ENCODE measurements around the gene VDAC1. TPM values are rescaled to one million over a fixed set of nuclear protein-coding genes. Genes with fewer than 3 reads are reported as not detected.

Gene VDAC1
- total and polyA plus RNA-seq, 9 donors: 41.1 to 171 (median 89.9) TPM

- intact Hi-C loops (cut with DNase I): loop anchor here in 1 of 4 donors (10.0 kb wide), 1 partner anchor 86 kb away; no protein-coding TSS in a partner anchor
- H3K36me3 ChIP-seq: no peaks in the 10 kb centered on the region
- no peak overlapping the region for H3K27ac ChIP-seq
Observed at GRCh38 chr5:133970325-133970909, 34.4 kb downstream of the VDAC1 start.

GRCh38 chr5:133969654-133970324 lies 35.0 kb downstream of the VDAC1 start:
- Histone ChIP-seq H3K9me3 (no peaks in the 10 kb centered on the region), H3K4me1 (ENCODE audit: insufficient read depth) (peaks cover 2% of the 10 kb centered on the region), H3K36me3 (no peaks in the 10 kb centered on the region), H3K27ac (no peak overlapping the region), H3K4me3 (no peak overlapping the region), H3K27me3 (no peaks in the 10 kb centered on the region)
- WGBS, 3 donors: 76 to 84% (median 83%) methylated on average over 7 of the region's 7 CpGs
- intact Hi-C loops (cut with DNase I): loop anchor here in 1 of 4 donors (2.0 to 10.0 kb wide), 2 partner anchors 35 to 85 kb away; partner anchors contain the start of gene VDAC1
- DNase-seq: no peak
- TF ChIP-seq, protein P1, sequence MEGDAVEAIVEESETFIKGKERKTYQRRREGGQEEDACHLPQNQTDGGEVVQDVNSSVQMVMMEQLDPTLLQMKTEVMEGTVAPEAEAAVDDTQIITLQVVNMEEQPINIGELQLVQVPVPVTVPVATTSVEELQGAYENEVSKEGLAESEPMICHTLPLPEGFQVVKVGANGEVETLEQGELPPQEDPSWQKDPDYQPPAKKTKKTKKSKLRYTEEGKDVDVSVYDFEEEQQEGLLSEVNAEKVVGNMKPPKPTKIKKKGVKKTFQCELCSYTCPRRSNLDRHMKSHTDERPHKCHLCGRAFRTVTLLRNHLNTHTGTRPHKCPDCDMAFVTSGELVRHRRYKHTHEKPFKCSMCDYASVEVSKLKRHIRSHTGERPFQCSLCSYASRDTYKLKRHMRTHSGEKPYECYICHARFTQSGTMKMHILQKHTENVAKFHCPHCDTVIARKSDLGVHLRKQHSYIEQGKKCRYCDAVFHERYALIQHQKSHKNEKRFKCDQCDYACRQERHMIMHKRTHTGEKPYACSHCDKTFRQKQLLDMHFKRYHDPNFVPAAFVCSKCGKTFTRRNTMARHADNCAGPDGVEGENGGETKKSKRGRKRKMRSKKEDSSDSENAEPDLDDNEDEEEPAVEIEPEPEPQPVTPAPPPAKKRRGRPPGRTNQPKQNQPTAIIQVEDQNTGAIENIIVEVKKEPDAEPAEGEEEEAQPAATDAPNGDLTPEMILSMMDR (IDR thresholded peaks at IDR 0.05): no peak
- TF ChIP-seq EP300 (IDR thresholded peaks at IDR 0.05) (no peak), POLR2A (IDR thresholded peaks at IDR 0.05) (no peak)

More at GRCh38 chr5:133970325-133970909, 34.4 kb downstream of the VDAC1 start:
- Histone ChIP-seq H3K4me3 (no peak overlapping the region), H3K4me1 (ENCODE audit: insufficient read depth) (peaks cover 2% of the 10 kb centered on the region), H3K9me3 (no peaks in the 10 kb centered on the region), H3K27me3 (no peaks in the 10 kb centered on the region)
- TF ChIP-seq POLR2A (IDR thresholded peaks at IDR 0.05) (no peak), EP300 (IDR thresholded peaks at IDR 0.05) (no peak)
- TF ChIP-seq, protein P1 (IDR thresholded peaks at IDR 0.05): no peak
- WGBS, 3 donors: 69 to 82% (median 71%) methylated on average over 2 of the region's 2 CpGs
- DNase-seq: no peak

DNA sequence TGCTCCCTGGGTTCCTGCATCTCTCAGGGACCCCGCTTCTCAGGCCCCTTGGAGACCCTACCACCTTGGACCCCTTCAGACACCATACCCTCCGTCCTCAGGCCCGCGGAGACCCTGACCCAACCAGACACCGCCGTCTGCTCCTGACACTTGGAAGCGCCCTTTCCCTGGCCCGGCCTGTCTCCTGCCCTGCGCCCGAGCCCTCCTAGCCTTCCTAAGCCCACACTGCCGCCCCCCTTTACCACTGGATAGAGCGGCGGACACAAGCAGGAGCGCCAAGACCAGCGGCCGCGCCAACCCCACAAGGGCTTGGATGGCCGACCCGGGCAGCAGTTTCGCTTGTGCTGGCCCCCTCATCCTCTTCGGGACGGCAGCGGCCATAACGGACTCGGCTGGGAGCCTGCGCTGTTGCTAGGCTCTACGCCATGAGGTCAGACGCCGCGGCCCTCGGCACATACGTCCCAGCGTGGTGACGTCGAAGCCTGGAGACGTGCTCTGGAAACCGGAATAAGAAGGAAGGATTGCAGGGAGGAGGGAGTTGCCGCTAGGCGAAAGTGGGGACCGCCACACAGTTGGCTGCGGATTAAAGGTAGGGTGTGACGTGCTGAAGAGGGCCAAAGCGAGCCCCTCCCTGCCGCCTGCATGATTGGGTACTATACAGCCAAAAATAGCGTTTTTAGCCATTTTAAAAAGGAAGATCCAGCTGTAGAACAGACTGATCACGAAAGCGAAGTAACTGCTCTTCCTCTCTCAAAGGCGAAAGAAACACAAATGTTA lies 36.4 kb downstream of the VDAC1 start, which contains the start of gene C5orf15:
Gene C5orf15, minus strand, starts transcription at position 422 of the 777 bp plus-strand sequence. Its CDS starts 41 bp downstream, at position 381.
- Histone ChIP-seq H3K4me3 (peak within 1 kb of the TSS; percentile 74), H3K36me3 (no peaks in the 10 kb centered on the region), H3K27ac (peak within 1 kb of the TSS; percentile 80 to 92), H3K9me3 (no peaks in the 10 kb centered on the region), H3K4me1 (ENCODE audit: insufficient read depth) (peaks cover 2% of the 10 kb centered on the region), H3K27me3 (no peaks in the 10 kb centered on the region)
- 0% methylated on average over 47 to 48 of the region's 48 CpGs for WGBS, 3 donors
- intact Hi-C loops (cut with DNase I): loop anchor here in 1 of 4 donors (2.0 kb wide), 1 partner anchor 36 kb away; the partner anchor contains the start of gene VDAC1
- DNase-seq: peak; percentile 92 to 96 (median 94)
- TF ChIP-seq, protein P1 (IDR thresholded peaks at IDR 0.05): peak in 2 of 3 donors; percentile 14 to 20
- TF ChIP-seq EP300 (IDR thresholded peaks at IDR 0.05): no peak
- peak; percentile 71 for TF ChIP-seq POLR2A (IDR thresholded peaks at IDR 0.05)

GRCh38 chr5:133967698-133968203 lies 37.0 kb downstream of the VDAC1 start:
- no peaks in the 10 kb centered on the region for H3K27me3 ChIP-seq
- H3K27ac ChIP-seq: peak overlapping the region; percentile 80 to 92
- peaks cover 2% of the 10 kb centered on the region for H3K4me1 ChIP-seq (ENCODE audit: insufficient read depth)
- peak overlapping the region; percentile 74 for H3K4me3 ChIP-seq
- no peak for TF ChIP-seq EP300 (IDR thresholded peaks at IDR 0.05)
- TF ChIP-seq, protein P1 (IDR thresholded peaks at IDR 0.05): no peak
- no peak for TF ChIP-seq POLR2A (IDR thresholded peaks at IDR 0.05)
- intact Hi-C loops (cut with DNase I): loop anchor here in 1 of 4 donors (2.0 kb wide), 1 partner anchor 37 kb away; the partner anchor contains the start of gene VDAC1
- no peak for DNase-seq
- no peaks in the 10 kb centered on the region for H3K36me3 ChIP-seq
- no peaks in the 10 kb centered on the region for H3K9me3 ChIP-seq
- 0 to 1% (median 1%) methylated on average over 12 of the region's 12 CpGs for WGBS, 3 donors
